Measurements from ENCODE around the gene TRIML2.

TRIML2 gene

DNA sequence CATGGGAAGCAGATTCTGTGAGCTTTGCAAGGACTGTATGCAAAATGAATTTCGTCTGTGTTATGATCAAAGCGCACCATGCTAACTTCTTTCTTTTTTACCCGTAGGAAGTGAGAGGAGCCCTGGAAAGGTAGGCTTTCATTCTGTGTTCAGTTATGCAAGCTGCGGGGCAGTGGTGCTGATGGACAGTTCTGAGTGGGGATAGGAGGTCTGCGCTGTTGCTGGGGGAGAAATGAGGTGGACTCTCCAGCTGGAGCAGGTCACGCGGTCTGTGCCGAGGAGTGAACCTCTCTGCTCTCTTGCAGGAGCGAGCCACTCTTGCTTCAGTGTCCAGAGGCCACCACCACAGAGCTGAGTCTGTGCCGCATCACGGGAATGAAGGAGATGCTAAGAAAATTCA lies 34.3 kb upstream of the TRIML2 start:
- TF ChIP-seq ZFX (IDR thresholded peaks at IDR 0.05) (no peak), CTCF (conservative IDR thresholded peaks at IDR 0.05) (no peak)
- H3K27ac ChIP-seq: no peak overlapping the region

DNA sequence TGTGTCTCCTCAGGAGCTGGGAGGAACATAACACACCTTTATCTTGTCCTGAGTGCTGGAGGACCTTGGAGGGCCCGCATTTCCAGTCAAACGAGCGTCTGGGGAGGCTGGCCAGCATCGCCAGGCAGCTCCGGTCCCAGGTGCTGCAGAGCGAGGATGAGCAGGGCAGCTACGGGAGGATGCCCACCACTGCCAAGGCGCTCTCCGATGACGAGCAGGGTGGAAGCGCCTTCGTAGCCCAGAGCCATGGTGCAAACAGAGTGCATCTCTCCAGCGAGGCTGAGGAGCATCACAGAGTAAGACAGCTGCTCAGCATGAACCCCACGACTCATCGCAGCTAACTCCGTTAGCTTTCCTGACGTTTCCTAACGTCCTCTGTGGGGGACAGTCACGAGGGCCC lies 30.3 kb upstream of the TRIML2 start:
- no peak overlapping the region for H3K27ac ChIP-seq
- TF ChIP-seq ZFX (IDR thresholded peaks at IDR 0.05) (no peak), CTCF (conservative IDR thresholded peaks at IDR 0.05) (no peak)

- TF ChIP-seq ZFX (IDR thresholded peaks at IDR 0.05) (no peak), CTCF (conservative IDR thresholded peaks at IDR 0.05) (no peak)
- H3K27ac ChIP-seq: no peak within 1 kb of the TSS
Measured at GRCh38 chr4:188139141-188139540, 29.7 kb upstream of the TRIML2 start, which contains the start of gene TRIML1. Gene TRIML1 (plus strand): TSS chr4:188139441. CDS start chr4:188139559, 118 bp downstream.

DNA sequence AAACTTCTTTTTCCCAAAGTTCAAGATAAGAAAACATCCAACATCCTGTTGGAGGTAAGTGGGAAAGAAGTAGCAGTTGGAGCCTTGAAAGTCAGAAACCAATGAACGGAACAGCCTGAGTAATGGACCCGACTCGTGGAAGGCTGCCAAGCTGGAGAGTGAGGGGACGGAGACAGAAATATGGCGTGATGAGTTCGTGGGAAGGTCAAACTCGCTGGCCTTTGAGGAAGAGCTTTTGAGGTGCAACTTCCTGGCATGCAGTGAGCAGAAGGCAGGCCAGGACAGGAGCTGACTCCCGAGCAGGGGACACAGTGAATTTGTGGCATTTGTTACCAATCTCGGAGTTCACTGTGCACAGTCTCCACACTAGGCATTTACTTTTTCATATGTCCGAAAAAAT lies 28.8 kb upstream of the TRIML2 start:
- H3K27ac ChIP-seq: no peak overlapping the region
- no peak for TF ChIP-seq CTCF (conservative IDR thresholded peaks at IDR 0.05)
- TF ChIP-seq ZFX (IDR thresholded peaks at IDR 0.05): no peak

DNA sequence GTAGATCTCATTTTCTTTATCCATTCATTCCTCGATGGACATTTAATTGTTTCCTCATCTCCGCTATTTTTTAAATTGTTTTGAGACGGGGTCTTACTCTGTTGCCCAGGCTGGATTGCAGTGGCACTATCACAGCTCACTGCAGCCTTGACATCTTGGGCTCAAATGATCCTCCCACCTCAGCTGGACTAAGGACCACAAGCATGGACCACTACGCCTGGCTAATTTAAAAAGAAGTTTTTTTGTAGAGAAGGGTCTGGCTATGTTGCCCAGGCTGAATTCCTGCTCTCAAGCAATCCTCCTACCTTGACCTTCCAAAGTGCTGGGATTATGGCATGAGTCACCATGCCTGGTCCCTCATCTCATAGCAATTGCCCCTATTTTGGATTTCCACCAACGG lies 22.8 kb upstream of the TRIML2 start:
- H3K27ac ChIP-seq: no peak overlapping the region
- TF ChIP-seq ZFX (IDR thresholded peaks at IDR 0.05) (no peak), CTCF (conservative IDR thresholded peaks at IDR 0.05) (no peak)

DNA sequence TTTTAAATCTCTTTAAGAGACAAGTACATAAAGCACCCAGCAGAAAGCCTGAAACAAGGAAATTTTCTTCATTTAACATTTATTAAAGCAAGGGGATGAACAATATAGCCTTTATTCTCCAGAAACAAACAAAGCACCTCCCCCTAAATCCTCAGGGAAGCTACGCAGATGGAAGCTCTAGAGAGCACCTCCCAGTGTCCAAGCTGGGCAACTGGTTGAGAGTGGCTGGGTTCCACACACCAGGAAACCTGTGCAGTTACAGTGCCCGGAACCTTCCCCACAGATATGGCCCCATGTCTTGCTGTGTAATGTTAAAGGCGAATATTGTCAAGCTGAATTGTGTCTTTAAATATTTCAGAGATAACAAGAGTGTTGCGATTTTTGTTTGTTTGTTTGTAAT lies 21.0 kb upstream of the TRIML2 start:
- TF ChIP-seq CTCF (conservative IDR thresholded peaks at IDR 0.05): no peak
- no peak for TF ChIP-seq ZFX (IDR thresholded peaks at IDR 0.05)

DNA sequence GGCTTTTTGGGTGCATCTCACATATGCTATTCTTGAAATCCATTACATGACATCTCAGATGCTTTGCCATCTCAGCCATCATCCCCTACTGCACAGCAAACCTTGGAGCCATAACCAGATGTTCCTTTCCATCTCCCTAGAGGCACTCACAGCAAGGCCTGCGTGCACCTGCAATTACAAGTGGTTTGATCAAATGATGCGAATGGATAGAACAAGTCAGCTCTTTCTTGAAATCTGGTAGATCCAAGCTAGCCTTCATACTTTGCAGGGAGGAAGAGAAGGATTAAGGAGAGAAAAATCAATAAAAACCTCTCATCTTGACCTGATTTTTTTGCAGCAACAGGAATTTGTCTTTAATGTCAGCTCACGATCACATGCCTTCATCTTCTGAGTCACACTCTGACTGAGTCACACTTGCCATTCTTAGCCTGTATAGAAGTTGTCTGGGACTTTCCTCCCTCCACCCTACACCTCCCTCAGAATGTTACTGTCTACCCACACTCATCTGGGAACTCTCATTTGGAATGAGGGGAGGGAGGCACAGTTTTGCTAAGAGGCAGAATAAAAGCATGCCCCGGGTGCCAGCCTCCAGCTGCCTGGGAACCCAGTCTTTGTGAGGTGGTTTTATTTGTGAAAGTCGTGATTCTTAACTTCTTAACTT lies 17.9 kb upstream of the TRIML2 start:
- H3K27ac ChIP-seq: no peak overlapping the region
- TF ChIP-seq CTCF (conservative IDR thresholded peaks at IDR 0.05) (no peak), ZFX (IDR thresholded peaks at IDR 0.05) (no peak)

More for the DNA sequence above, 21.0 kb upstream of the TRIML2 start:
- no peak overlapping the region for H3K27ac ChIP-seq

Measured in C4-2B (cell line).